Activated T-cell treated with anti-CD3 and anti-CD28 coated beads, Interleukin-2, amount 50 U/mL, for 72 hours (primary cell): ENCODE results near the gene MRGPRG. TPM values are rescaled to one million over a fixed set of nuclear protein-coding genes. Genes with fewer than 3 reads are reported as not detected.

Experiments
- ATAC-seq, 2 donors: fragments of 150-1000 bp; cut with Tn5 transposase; replicated peaks in 1 of 2; 2 replicates each; pipeline ENCODE4 v1.10.0; 2021; ENCODE audit warnings: moderate library complexity in 2 of 2, mild to moderate bottlenecking in 1 of 2
- DNase-seq, 2 donors: peaks; one replicate each; pipeline ENCODE4 v3.0.0; 2021 to 2022; ENCODE audit warnings: mixed read lengths in 1 of 2
- H3K27ac Mint-ChIP-seq: one replicate; pipeline ENCODE4 v1.8.0; 2022; ENCODE audit warnings: mild to moderate bottlenecking, moderate library complexity, mixed read lengths
- H3K27me3 Mint-ChIP-seq: one replicate; pipeline ENCODE4 v1.8.0; 2022; ENCODE audit warnings: low read depth, mixed read lengths
- H3K36me3 Mint-ChIP-seq, 2 donors: one replicate each; pipeline ENCODE4 v1.8.0; 2022; ENCODE audit warnings: mixed read lengths in 2 of 2, mild to moderate bottlenecking in 1 of 2; ENCODE audit not compliant: insufficient read depth in 2 of 2
- H3K4me1 Mint-ChIP-seq: one replicate; pipeline ENCODE4 v1.8.0; 2022; ENCODE audit warnings: low read depth, mixed read lengths
- H3K4me3 Mint-ChIP-seq, 2 donors: one replicate each; pipeline ENCODE4 v1.8.0; 2022; ENCODE audit warnings: mild to moderate bottlenecking in 2 of 2, mixed read lengths in 2 of 2, moderate library complexity in 2 of 2
- H3K9me3 Mint-ChIP-seq, 2 donors: one replicate each; pipeline ENCODE4 v1.8.0; 2022; ENCODE audit warnings: mixed read lengths in 2 of 2
- total RNA-seq, 2 donors: library from RNA; stranded (reverse); gene quantifications; one replicate each; pipeline ENCODE4 v1.2.3, GENCODE V29; 2022

MRGPRG gene
- total RNA-seq, 2 donors from 2014 or later, result not detected

DNA sequence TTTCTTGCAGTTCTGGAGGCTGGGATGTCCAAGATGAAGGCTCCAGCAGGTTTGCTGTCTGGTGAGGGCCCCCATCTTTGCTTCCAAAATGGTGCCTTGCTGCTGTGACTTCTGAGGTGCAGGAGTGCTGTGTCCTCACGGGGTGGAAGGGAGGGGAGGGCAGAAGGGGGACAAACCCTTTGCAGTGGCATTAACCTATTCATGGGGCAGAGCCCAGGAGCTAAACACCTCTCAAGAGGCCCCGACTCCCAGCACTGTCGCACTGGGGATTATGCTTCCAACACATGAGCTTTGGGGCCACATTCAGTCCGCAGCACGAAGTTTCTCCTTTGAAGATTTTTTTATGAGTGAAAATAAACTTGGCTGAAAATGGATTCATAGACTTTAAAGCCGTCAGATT is 28.0 kb downstream of the MRGPRG start:
- Mint-ChIP-seq H3K27ac (no peak overlapping the region), H3K36me3 (no peaks in the 10 kb centered on the region), H3K4me3 (no peak overlapping the region), H3K9me3 (no peaks in the 10 kb centered on the region), H3K27me3 (no peaks in the 10 kb centered on the region), H3K4me1 (no peaks in the 10 kb centered on the region)
- no peak for DNase-seq
- no peak for ATAC-seq

- H3K4me3 Mint-ChIP-seq, result no peak overlapping the region
- H3K27me3 Mint-ChIP-seq, result no peaks in the 10 kb centered on the region
- H3K36me3 Mint-ChIP-seq, result no peaks in the 10 kb centered on the region
- no peak overlapping the region for H3K27ac Mint-ChIP-seq
- H3K4me1 Mint-ChIP-seq, result no peaks in the 10 kb centered on the region
- DNase-seq (no peak), ATAC-seq (no peak)
- H3K9me3 Mint-ChIP-seq, result no peaks in the 10 kb centered on the region
Measured at GRCh38 chr11:3189886-3190583, 28.6 kb downstream of the MRGPRG start.

GRCh38 chr11:3189196-3189843 is 29.3 kb downstream of the MRGPRG start:
- no peak for ATAC-seq
- no peaks in the 10 kb centered on the region for H3K36me3 Mint-ChIP-seq

GRCh38 chr11:3188496-3189195 is 30.0 kb downstream of the MRGPRG start:
- Mint-ChIP-seq H3K27me3 (no peaks in the 10 kb centered on the region), H3K4me1 (no peaks in the 10 kb centered on the region), H3K27ac (no peak overlapping the region), H3K36me3 (no peaks in the 10 kb centered on the region), H3K4me3 (no peak overlapping the region), H3K9me3 (no peaks in the 10 kb centered on the region)
- DNase-seq, result no peak
- ATAC-seq, result no peak

More at GRCh38 chr11:3189196-3189843, 29.3 kb downstream of the MRGPRG start:
- Mint-ChIP-seq H3K27me3 (no peaks in the 10 kb centered on the region), H3K4me1 (no peaks in the 10 kb centered on the region), H3K27ac (no peak overlapping the region), H3K9me3 (no peaks in the 10 kb centered on the region), H3K4me3 (no peak overlapping the region)
- DNase-seq, result no peak

DNA sequence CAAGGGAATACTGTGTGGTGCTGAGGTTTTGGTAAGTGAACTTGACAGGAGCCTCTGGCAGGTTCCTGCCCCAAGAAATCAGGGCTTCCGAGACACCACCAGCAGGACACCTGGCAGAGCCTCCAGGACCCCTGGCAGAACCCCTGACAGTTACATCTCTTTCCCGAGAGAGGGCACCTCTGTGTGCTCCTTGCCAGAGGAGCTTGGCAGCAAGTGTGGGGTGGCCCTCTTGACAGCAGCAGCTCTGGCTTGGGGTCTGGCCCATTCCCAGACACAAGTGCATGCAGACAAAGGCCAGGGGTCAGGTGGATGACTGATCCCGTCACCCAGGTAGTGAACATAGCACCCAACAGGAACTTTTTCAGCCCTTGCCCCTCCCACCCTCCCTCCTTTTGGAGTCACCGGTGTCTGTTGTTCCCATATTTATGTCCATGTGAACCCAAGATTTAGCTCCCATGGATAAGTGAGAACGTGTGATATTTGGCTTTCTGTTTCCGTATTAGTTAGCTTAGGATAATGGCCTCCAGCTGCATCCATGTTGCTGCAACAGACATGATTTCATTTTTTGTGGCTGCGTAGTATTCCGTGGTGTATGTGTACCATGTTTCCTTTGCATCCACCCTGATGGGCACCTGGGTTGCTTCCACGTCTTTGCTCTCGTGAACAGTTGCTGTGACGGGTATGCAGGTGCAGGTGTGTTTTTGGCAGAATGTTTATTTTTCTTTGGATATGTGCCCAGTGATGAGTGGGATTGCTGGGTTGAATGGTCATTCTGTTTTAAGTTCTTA is 32.3 kb downstream of the MRGPRG start:
- no peaks in the 10 kb centered on the region for H3K9me3 Mint-ChIP-seq
- H3K4me1 Mint-ChIP-seq, result no peaks in the 10 kb centered on the region
- H3K36me3 Mint-ChIP-seq, result no peaks in the 10 kb centered on the region
- no peaks in the 10 kb centered on the region for H3K27me3 Mint-ChIP-seq
- no peak overlapping the region for H3K4me3 Mint-ChIP-seq
- no peak for ATAC-seq
- no peak for DNase-seq
- H3K27ac Mint-ChIP-seq, result no peak overlapping the region

- Mint-ChIP-seq H3K27ac (no peak overlapping the region), H3K36me3 (no peaks in the 10 kb centered on the region), H3K4me1 (no peaks in the 10 kb centered on the region), H3K4me3 (no peak overlapping the region), H3K27me3 (no peaks in the 10 kb centered on the region), H3K9me3 (no peaks in the 10 kb centered on the region)
- DNase-seq (no peak), ATAC-seq (no peak)
Measured at GRCh38 chr11:3184732-3185347, 33.8 kb downstream of the MRGPRG start.

DNA sequence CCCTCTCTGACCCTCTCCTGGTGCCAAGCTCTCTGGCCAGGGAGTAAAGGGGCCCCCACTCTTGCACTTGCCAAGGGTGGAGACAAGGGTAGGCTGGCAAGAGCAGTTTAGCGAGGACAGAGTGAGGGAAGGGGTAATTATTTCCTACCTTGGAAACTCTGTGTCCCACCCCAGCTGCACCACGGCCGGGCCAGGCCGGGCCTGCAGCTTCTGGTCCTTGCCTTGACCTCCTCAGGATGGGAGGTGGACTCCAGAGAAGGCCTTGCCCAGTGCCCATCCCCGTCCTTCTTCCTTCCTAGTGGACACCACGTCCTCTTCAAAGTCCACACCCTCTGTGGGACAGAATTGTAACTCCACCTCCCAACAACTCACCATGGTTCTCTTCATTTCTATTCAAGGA is 35.1 kb downstream of the MRGPRG start:
- Mint-ChIP-seq H3K4me3 (no peak overlapping the region), H3K9me3 (no peaks in the 10 kb centered on the region), H3K27me3 (no peaks in the 10 kb centered on the region), H3K27ac (no peak overlapping the region), H3K4me1 (no peaks in the 10 kb centered on the region), H3K36me3 (no peaks in the 10 kb centered on the region)
- no peak for ATAC-seq
- no peak for DNase-seq

- no peaks in the 10 kb centered on the region for H3K27me3 Mint-ChIP-seq
- H3K36me3 Mint-ChIP-seq, result no peaks in the 10 kb centered on the region
- no peak overlapping the region for H3K27ac Mint-ChIP-seq
- DNase-seq, result no peak
- no peak for ATAC-seq
- no peak overlapping the region for H3K4me3 Mint-ChIP-seq
- no peaks in the 10 kb centered on the region for H3K9me3 Mint-ChIP-seq
- no peaks in the 10 kb centered on the region for H3K4me1 Mint-ChIP-seq
Measured at GRCh38 chr11:3182462-3182852, 36.2 kb downstream of the MRGPRG start.

DNA sequence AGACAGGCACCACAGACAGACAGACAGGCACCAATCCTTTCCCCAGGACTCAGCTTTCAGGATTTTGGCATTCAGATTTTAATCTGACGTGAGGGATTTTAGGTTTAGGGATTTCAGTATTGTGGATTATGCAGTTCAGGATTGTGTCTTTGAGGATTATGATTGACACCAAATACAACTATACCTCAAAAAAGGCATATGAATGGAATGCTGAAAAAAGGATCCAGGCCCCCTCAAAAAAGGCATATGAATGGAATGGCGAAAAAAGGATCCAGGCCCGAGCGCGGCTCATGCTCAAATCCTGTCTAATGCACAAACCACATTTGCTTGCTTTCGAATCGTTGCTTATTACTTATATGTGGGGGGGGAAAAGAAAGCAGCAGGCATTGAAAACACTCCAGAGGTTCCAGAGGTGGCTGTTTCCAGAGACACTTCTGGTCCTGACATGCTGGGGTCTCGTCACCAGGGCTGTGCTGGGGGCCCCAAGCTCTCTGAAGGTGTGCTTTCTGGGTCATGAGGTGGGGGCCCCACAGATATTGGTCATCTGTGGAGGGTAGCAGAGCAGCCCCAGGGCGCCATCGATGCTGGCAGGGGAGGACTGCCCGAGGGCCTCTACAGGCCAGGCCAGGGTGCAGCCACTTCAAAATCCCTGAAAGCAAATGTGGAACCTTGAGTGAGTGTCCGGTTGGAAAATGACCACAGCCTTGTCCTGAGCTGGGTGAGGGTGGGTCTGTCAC is 36.7 kb downstream of the MRGPRG start:
- Mint-ChIP-seq H3K36me3 (no peaks in the 10 kb centered on the region), H3K4me3 (no peak overlapping the region), H3K27ac (no peak overlapping the region), H3K4me1 (no peaks in the 10 kb centered on the region), H3K9me3 (no peaks in the 10 kb centered on the region), H3K27me3 (no peaks in the 10 kb centered on the region)
- ATAC-seq (no peak), DNase-seq (no peak)

GRCh38 chr11:3180869-3181268 is 37.7 kb downstream of the MRGPRG start:
- DNase-seq (no peak), ATAC-seq (no peak)
- Mint-ChIP-seq H3K9me3 (peaks cover 2% of the 10 kb centered on the region in 2 donors), H3K4me3 (no peak overlapping the region), H3K27me3 (no peaks in the 10 kb centered on the region), H3K4me1 (no peaks in the 10 kb centered on the region), H3K36me3 (peaks cover 1 to 2% of the 10 kb centered on the region in 2 donors), H3K27ac (no peak overlapping the region)

- no peaks in the 10 kb centered on the region for H3K27me3 Mint-ChIP-seq
- H3K4me3 Mint-ChIP-seq, result no peak overlapping the region
- H3K36me3 Mint-ChIP-seq, result peaks cover 4 to 6% of the 10 kb centered on the region in 2 donors
- H3K27ac Mint-ChIP-seq, result no peak overlapping the region
- no peaks in the 10 kb centered on the region for H3K4me1 Mint-ChIP-seq
- H3K9me3 Mint-ChIP-seq, result peaks cover 5 to 6% of the 10 kb centered on the region in 2 donors
- no peak for ATAC-seq
- DNase-seq, result no peak
Measured at GRCh38 chr11:3178349-3178748, 40.3 kb downstream of the MRGPRG start.

DNA sequence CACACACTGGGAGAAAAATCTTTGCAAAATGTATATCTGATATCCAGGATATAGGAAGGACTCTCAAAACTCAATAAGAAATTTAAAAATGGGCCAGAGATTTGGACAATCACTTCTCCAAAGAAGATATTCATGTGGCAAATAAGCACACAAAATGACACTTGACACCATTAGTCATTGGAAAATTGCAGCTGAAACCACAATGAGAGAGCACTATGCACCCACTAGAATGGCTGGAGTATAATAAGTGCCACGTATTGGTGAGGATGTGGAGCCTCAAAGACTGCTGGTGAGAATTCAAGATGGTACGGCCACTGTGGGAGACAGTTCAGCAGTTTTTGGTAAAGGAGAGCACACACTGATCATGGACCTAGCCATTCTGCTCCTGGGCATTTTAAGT is 40.7 kb downstream of the MRGPRG start:
- H3K27ac Mint-ChIP-seq, result no peak overlapping the region
- H3K36me3 Mint-ChIP-seq, result peaks cover 4 to 6% of the 10 kb centered on the region in 2 donors
- DNase-seq, result no peak

More for the DNA sequence above, 40.7 kb downstream of the MRGPRG start:
- Mint-ChIP-seq H3K4me1 (no peaks in the 10 kb centered on the region), H3K4me3 (no peak overlapping the region), H3K27me3 (no peaks in the 10 kb centered on the region), H3K9me3 (peaks cover 5 to 6% of the 10 kb centered on the region in 2 donors)
- ATAC-seq, result no peak
